GM19438 (cell line): ENCODE measurements around the gene MOSMO.
"Not testable (repeated sequence)": the region's sequence is repeated elsewhere in the genome, so short reads cannot be mapped to it uniquely, and the experiment has no call there.

Source experiments
- ATAC-seq: cut with Tn5 transposase; IDR thresholded peaks from one replicate; pipeline ENCODE4 v1.9.1; 2021; ENCODE audit warnings: low read depth; ENCODE audit not compliant: unreplicated experiment

MOSMO gene

DNA sequence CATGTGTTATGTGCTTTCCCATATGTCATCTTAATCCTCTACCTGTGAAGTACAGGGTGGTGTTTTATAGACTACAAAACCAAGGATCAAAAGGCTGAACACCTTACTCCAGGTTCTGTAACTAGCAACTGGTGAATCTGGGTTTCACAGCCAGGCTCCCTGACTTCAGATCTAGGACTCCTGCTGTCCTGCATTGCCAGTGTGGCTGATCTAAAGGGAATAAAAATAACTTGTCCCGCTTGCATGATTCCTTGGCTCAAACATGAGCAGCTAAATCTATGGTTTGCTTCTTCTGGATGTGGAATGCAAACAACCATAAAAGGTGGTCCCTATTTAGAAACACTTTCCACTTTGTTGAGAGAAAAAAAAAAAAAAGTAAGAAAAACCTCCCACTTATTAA is 80.7 kb downstream of the MOSMO start:
- no peak for ATAC-seq

DNA sequence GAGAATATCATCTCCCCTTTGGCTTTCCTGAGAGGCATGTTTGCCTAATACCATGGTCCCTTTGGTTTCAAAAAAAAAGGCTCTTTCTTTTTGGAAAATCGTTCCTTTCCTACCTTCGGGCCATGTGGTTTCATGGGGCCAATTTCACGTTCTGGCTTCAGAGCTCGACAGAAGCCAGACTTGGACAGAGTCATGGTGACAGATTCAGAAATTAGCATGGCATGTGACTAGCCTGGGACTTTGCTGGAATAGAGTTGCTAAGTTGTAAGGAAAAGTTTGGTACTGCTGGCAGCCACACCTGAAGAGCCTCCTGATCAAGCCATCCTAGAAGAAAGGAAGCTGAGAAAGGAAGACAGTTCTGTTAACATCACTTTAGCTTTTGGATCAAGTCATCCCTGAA is 82.0 kb downstream of the MOSMO start:
- ATAC-seq = no peak

DNA sequence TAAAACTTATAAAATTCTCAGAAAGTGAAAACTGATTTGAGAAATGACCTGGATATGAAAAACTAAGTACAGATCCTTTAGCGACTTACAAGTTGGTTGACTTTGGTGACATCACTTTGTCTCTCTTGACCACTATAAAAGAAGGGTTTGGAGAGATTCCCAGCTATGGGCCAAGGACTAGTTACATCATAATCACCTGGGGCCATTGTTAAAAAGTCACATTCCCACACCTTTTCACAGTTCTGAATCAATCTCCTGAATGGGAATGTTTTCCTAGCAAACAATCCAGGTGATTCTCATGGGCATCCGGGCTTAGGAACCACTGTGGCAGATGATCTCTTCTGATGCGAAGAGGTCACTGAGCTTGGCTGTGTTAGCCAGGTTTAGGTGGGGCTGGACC is 83.8 kb downstream of the MOSMO start:
- ATAC-seq = no peak

DNA sequence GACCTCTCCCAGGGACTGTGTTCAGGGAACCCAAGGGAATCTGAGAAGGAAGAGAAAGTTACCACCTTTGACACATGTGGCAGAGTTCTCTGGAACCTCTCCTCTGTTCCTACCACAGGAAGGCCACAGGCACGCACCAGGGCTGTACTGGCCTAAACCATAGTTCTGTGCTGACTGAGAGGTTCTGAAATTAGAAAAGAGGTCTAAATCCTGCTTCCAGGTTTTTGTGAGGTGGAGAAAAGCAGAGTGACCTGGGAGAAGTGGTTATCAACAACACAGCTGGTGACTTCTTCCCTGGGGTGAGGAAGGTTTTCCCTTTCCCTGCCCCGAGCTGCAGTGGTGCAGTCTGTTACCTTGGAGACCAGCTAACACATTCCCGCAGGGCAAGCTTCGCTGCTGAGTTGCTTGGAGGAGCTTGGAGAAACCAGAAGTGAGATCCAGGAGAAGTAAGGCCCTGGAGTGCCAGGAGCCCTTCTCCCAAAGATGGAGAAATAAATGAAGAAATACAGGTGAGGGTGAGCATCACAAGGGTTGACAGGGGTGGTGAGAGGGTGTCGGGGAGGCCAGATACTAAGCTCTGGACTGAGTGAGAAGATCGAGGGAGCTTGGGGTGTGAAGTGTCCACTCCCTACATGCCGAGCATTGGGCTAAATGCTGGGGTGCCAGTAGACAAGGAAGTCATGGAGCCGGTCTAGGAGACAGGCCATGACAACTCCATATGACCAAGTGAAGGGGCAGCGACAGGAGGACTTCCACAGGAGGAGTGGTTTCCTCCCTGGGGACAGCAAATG is 84.4 kb downstream of the MOSMO start, which contains the start of gene VWA3A:
Gene VWA3A, plus strand, starts transcription at position 399 of the 791 bp plus-strand sequence. Its CDS starts 97 bp downstream, at position 496.
- ATAC-seq = no peak

DNA sequence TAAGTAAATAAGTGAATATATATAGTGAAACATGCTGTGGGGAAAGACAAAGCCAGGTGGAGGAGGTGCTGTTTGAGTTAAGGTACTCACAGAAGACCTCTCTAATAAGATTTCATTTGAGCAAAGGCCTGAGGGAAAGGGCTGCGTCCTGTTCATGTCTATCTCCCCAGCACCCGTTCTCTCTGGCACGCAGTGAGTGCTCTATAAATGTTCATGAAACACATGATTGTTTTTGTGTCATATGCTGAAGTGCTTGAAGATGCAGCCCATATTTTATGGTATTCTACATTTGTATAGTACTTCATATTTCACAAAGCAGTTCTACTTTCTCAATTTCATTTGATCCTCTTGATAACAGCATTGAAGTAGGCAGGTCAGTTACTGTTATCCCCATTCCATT is 85.4 kb downstream of the MOSMO start:
- ATAC-seq = no peak

DNA sequence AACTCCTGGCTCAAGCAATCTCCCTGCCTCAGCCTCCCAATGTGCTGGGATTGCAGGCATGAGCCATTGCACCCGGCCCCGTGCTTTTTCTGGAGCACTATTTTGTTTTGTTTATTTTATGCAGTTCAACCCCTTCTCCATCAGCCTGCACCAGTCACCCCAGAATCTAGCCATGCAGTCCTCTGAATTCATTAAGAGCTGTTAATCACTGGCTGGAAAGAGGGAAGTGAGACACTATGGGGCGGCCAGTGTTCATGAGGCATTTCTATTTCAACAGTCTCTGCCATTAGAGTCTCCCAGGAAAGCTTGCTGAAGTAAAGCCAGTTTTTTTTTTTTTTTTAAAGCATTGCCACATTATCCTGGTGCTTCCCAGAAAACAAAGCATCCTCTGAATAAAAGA is 86.1 kb downstream of the MOSMO start:
- ATAC-seq = no peak

DNA sequence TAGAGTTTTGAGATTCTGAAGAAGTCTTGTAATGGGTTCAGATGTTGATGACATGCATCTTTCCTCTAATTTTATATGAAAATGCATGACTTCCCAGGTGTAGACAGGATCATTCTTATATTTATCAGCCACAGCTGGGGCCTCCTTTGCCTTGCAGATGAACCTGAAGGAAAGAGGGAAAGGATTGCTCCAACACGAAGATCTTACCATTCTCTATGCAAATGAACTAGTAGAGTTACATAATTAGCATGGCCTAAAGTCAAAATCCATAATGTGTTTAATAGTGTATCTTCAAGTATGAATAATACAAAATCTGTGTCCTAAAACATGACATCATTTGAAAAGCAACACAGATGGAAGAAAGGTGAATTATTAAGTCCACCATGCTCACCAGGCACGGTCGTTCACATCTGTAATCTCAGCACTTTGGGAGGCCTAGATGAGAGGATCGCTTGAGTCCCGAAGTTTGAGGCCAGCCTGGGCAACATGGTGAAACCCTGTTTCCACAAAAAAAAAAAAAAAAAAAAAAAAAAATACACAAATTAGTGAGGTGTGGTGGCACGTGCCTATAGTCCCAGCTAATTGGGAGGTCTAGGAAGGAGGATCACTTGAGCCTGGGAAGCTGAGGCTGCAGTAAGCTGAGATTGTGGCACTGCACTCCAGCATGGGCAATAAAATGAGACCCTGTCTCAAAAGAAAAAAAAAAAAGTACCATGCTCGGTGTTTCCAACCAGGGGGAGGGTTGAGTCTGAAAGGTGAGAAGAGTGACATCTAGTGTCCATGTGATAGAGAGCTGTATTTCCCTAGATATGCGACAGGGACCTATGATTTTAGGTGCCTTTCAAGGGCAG is 90.7 kb downstream of the MOSMO start:
- ATAC-seq = no peak

DNA sequence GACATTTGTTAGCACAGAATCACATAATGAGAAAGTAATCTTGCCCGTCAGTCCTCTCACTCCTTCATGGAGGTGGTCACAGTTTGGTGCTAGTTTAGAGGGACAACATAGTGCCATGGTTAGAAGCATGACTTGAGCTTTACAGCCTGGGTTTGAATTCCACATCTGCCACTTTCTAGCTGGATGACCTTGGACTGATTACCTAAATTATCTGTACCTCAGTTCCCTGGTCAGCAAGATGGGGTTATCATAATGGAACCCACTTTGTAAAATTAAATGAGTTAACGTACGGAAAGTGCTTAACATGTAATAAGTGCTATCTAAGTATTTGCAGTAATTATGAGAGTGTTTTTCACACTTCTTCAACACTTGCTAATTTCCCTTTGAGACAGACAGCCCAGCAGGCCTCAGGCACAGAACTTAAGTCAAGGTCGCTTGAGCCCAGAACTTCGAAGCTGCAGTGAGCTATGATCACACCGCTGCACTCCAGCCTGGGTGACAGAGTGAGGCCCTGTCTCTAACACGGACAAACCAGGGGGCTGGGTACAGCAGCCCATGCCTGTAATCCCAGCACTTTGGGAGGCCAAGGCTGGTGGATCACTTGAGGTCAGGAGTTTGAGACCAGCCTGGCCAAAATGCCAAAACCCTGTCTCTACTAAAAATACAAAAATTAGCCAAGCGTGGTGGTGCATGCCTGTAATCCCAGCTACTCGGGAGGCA is 91.5 kb downstream of the MOSMO start:
- ATAC-seq = no peak

DNA sequence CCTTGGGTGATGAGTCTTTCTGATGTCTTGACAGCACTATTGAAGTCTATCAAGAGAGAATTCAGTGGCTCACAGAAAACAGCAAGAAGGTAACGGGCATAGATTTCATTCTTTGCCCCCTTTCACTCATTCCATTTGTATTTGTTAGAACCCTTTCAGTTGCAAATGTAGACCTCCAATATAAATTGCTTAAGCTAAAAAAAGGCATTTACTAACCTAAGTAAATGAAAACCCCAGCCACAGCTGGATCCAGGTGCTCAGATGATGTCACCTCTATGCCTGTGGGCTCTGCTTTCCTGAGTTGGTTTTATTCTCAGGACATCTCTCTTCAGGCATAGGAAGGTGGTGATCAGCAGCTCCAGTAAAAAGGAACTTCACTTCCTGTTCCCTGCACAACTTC is 95.5 kb downstream of the MOSMO start:
- no peak for ATAC-seq

DNA sequence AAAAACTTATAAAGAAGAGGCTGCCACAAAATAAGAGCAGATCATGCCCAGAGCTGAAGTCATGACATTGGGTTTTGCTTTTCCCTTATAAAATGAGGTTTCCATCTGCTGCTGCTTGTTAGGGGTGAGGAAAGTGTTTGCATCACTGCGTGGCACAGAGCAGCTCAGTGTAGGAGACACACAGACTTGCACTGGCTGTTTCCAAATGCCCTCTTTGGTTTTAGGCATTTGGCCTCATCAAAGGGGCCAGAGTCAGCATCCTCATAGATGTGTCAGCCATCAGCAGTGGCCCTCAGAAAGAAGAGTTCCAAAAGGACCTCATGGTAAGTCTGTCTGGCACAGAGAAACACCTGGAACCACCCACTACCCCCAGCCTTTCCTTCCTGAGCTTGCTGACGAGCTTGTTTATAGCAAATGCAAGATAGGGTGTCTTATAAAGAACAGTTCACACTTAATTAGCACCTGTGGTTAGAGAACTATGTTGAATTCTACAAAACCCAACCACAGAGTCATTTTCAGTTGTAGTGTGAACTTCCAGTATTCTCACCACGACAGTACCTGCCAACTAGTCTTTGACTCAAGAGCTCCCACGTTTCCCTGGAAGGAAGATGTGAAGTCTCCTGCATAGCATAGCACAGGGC is 101.5 kb downstream of the MOSMO start:
- ATAC-seq = no peak

DNA sequence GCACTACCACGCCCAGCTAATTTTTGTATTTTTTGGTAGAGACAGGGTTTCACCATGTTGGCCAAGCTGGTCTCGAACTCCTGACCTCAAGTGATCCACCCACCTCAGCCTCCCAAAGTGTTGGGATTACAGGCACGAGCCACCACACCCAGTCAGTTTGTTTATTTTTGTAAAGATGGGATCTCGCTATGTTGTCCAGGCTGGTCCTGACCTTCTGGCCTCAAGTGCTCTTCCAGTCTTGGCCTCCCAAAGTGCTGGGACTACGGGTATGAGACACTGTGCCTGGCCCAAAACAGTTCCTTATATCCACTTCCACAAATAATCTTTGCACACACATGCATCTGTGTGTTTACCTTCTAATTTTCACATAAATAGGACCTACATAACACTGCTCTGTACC is 103.7 kb downstream of the MOSMO start:
- not testable (repeated sequence) for ATAC-seq

DNA sequence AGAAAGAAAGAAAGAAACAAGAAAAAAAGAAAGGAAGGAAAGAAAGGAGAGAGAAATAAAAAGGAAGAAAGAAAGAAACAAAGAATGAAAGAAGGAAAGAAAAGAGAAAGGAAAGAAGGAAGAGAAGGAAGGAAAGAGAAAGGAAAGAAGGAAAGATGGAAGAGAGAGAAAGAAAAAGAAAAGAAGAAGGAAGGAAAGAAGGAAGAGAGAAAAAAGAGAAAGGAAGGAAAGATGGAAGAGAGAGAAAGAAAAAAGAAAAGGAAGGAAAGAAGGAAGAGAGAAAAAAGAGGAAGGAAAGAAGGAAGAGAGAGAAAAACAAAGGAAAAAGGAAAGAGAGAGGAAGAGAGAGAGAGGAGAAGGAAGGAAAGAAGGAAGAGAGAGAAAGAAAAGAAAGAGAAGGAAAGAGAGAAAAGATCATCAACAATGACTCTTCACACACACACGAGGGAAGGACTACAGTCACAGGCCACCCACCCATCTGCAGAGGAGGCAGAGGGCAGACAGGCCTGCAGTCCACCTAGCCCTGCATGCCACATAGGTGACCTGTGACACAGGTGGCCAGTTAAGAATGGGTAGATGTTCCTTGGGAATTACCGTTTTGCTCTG is 108.3 kb downstream of the MOSMO start:
- ATAC-seq = no peak

DNA sequence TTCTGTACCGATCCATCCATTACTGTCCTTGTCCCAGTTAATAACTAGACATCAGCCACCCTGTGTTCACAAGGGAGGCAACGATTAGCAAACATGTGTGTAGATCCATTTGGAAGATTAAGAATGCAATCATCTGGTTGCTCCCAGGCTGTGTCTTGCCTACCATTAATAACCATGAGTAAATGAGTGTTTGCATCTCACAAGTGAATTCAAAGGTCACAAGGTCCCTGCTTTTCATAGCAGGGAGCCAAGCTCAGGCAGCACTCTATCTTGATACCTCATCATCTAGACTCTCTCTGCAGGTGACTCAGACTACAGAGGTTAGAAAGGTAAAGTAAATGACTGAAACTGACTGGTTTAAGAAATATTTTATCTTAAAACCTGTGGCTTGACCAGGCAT is 109.7 kb downstream of the MOSMO start:
- ATAC-seq = no peak

DNA sequence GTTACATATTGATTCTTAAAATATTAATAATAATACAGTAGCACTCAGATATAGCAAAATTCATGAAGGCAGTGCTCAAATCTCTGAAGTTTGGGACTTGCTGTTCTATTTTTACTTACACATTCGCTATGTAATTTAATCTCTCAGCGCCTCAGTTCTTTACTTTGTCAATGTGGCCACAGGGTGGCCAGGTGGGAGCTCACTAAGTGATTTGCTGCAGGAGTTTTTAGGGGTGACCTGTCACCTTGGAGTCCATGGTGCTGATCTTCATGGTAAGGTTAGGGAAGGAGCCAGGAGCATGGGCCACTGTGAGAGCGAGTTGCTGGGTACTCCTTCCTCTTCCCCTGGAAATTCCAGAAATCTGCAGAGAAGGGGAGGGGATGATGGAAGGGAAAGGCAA is 112.5 kb downstream of the MOSMO start:
- no peak for ATAC-seq

DNA sequence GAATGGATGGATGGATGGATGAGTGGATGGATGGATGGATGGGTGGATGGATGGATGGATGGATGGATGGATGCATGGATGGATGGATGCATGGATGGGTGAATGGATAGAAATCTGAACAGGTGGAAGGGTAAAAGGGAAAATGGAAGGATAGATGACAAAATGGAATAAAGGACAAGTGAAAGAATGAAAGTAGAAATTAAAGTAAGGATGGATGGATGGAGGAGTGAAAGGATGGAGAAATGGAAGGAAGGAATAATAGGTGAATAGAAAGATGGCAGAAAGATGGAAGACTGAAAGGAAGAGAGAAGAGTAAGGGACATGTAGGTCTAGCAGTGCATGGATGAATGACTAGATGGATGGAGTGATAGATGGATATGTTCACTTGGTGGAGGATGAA is 114.3 kb downstream of the MOSMO start:
- ATAC-seq = no peak

DNA sequence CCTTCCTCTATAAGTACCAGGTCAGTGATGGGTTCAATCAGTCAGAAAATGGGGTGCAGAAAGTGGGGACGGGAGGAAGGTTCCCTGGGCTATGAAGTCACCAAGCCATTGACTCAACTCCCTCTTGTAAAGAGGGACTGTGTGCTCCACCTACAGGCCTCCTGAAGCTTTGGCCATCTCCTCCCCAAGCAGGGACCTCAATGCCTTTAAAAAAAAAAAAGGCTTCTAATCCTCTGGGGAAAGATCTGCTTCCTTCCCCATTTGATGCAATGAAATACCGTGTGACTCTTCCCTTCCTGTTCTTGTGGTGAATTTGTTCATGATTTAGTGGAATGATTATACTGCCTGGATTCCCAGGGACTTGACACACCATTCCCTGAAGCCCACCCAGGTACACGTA is 115.2 kb downstream of the MOSMO start:
- ATAC-seq = no peak

DNA sequence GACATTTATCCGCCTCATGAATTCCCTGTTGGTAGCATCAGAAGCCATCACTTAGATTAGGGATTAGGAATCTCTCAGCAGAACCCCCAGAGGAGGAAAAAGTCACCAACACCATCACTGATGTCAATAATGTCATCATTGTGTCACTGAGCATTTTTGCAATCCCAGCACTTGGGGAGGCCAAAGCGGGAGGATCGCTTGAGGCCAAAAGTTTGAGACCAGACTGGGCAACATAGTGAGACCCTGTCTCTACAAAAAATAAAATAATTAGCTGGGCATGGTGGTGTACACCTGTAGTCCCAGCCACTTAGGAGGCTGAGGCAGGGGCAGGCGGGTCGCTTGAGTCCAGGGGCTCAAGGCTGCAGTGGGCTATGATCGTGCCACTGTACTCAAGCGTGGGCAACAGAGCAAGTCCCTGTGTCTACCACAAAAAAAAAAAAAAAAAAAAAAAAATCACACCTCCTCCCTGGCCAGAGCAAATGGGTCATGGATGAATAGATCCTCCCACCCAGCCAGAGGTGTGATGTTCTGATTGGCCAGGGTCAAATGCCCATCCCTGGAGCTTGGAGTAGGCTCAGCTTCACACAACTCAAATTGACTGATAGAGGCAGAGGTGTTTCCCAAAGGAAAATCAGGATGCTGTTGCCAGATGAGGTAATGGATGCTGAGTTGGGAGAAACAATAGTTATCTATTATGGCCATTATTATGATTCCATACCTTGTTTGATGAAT is 116.0 kb downstream of the MOSMO start:
- ATAC-seq = no peak

DNA sequence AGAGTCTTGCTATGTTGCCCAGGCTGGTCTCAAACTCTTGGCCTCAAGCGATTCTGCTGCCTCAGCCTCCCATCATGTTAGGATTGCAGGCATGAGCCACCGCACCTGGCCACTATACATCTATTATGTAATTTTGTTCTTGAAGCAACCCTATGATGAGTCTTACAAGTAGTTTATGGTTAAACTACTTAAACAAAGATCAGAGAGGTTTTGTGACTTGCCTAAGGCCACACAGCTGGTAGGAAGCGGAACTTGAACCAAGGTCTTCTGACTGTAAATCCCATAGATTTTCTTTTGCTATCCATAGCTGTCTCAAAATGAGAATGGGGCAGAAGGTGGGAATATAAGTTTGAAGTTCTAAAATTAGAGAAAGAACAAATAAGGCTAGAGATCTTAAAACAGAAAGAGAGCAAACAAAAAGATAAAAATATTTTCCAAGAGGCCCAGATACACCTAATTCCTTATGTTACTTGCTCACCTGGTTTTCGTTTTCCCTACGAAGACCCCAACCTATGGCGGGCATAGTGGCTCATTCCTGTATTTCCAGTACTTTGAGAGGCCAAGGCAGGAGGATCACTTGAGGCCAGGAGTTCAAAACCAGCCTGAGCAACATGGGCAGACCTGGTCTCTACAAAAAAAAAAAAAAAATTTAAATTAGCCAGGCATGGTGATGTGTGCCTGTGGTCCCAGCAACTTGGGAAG is 116.8 kb downstream of the MOSMO start:
- ATAC-seq = no peak

DNA sequence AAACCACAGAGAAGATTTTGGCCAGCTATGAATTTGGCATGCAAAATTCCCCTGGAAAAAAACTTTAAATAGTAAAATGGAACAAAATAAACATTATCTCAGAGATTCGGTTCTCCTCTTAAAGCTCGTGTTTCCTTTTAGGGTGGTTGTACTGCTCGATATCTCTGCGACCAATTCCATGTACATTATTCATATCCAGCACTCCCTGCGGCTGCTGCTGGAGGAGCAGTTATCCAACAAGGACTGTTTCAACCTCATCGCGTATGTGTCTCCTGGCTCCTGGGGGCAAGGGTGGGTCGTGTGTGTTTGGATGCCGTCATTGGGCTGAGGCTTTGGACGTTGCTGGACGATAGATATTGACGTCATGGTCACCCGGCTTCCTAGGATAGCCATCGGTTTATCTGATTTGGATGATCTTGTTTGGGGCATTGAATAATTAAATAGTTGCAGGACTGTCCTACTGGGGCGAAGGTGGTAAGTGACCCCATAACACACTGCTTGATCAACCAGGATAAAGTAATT is 118.2 kb downstream of the MOSMO start:
- no peak for ATAC-seq
